H9 (cell line): ENCODE measurements around the gene PLCZ1. TPM values are rescaled to one million over a fixed set of nuclear protein-coding genes. Genes with fewer than 3 reads are reported as not detected.

Experiments
- DNase-seq: peaks from one replicate; pipeline ENCODE4 v3.0.0-alpha.2; 2017
- H2AFZ ChIP-seq: one replicate; pipeline ENCODE4 v1.6.1; 2013; ENCODE audit warnings: mild to moderate bottlenecking, low read length, control low read depth, moderate library complexity
- H2AK5ac ChIP-seq: 2 replicates; pipeline ENCODE4 v1.6.1; 2013; ENCODE audit warnings: low read length, control low read depth, mixed read lengths; ENCODE audit not compliant: insufficient read length
- H2BK120ac ChIP-seq: one replicate; pipeline ENCODE4 v1.6.1; 2013; ENCODE audit warnings: low read depth, mild to moderate bottlenecking, low read length, control low read depth, inconsistent platforms; ENCODE audit not compliant: poor library complexity, severe bottlenecking
- H2BK12ac ChIP-seq: 2 replicates; pipeline ENCODE4 v1.6.1; 2013; ENCODE audit warnings: low read length, control low read depth, mixed read lengths, low read depth; ENCODE audit not compliant: insufficient read length
- H2BK15ac ChIP-seq: 2 replicates; pipeline ENCODE4 v1.6.1; 2013; ENCODE audit warnings: low read depth, low read length, control low read depth
- H2BK20ac ChIP-seq: one replicate; pipeline ENCODE4 v1.6.1; 2013; ENCODE audit warnings: low read depth, mild to moderate bottlenecking, low read length, control low read depth, inconsistent platforms; ENCODE audit not compliant: poor library complexity, severe bottlenecking
- H2BK5ac ChIP-seq: 2 replicates; pipeline ENCODE4 v1.6.1; 2013; ENCODE audit warnings: low read length, control low read depth, mixed read lengths; ENCODE audit not compliant: insufficient read length
- H3K14ac ChIP-seq: 2 replicates; pipeline ENCODE4 v1.6.1; 2013; ENCODE audit warnings: low read length, control low read depth; ENCODE audit not compliant: insufficient read depth
- H3K18ac ChIP-seq: 2 replicates; pipeline ENCODE4 v1.6.1; 2013; ENCODE audit warnings: low read depth, mild to moderate bottlenecking, mixed read lengths, low read length, control low read depth; ENCODE audit not compliant: insufficient read length
- H3K23ac ChIP-seq: 2 replicates; pipeline ENCODE4 v1.6.1; 2013; ENCODE audit warnings: low read length, control low read depth, mixed read lengths, low read depth; ENCODE audit not compliant: insufficient read length
- H3K23me2 ChIP-seq: 2 replicates; pipeline ENCODE4 v1.6.1; 2013; ENCODE audit warnings: low read depth, mild to moderate bottlenecking, mixed read lengths, low read length, control low read depth; ENCODE audit not compliant: insufficient read length, poor library complexity, severe bottlenecking
- H3K27ac ChIP-seq: 2 replicates; pipeline ENCODE4 v1.5.1; 2013; ENCODE audit warnings: low read length, control low read depth, mixed read lengths, low read depth; ENCODE audit not compliant: insufficient read length
- H3K27me3 ChIP-seq: 2 replicates; pipeline ENCODE4 v1.6.1; 2013; ENCODE audit warnings: low read length, control low read depth, inconsistent platforms; ENCODE audit not compliant: insufficient read depth
- H3K4ac ChIP-seq: 2 replicates; pipeline ENCODE4 v1.6.1; 2013; ENCODE audit warnings: low read depth, mild to moderate bottlenecking, control low read depth, inconsistent platforms, low read length, moderate library complexity
- H3K4me1 ChIP-seq: 2 replicates; pipeline ENCODE4 v1.6.1; 2013; ENCODE audit warnings: low read length, control low read depth, inconsistent platforms; ENCODE audit not compliant: insufficient read depth
- H3K4me2 ChIP-seq: 2 replicates; pipeline ENCODE4 v1.6.1; 2013; ENCODE audit warnings: low read length, control low read depth, mixed read lengths; ENCODE audit not compliant: insufficient read length, insufficient read depth
- H3K56ac ChIP-seq: 2 replicates; pipeline ENCODE4 v1.6.1; 2013; ENCODE audit warnings: low read depth, mild to moderate bottlenecking, mixed read lengths, low read length, control low read depth; ENCODE audit not compliant: insufficient read length
- H3K79me1 ChIP-seq: 2 replicates; pipeline ENCODE4 v1.6.1; 2013; ENCODE audit warnings: low read depth, mild to moderate bottlenecking, moderate library complexity, low read length, control low read depth, inconsistent platforms; ENCODE audit not compliant: insufficient read depth, poor library complexity, severe bottlenecking
- H3K79me2 ChIP-seq: 2 replicates; pipeline ENCODE4 v1.6.1; 2013; ENCODE audit warnings: low read length, control low read depth, inconsistent platforms; ENCODE audit not compliant: insufficient read depth
- H3K9ac ChIP-seq: 2 replicates; pipeline ENCODE4 v1.6.1; 2013; ENCODE audit warnings: low read length, control low read depth, mixed read lengths; ENCODE audit not compliant: insufficient read length; ENCODE audit errors: extremely low read depth
- H3K9me3 ChIP-seq: one replicate; pipeline ENCODE4 v1.6.1; 2013; ENCODE audit warnings: low read depth, low read length, inconsistent platforms; ENCODE audit not compliant: control insufficient read depth
- H3T11ph ChIP-seq: one replicate; pipeline ENCODE4 v1.6.1; 2013; ENCODE audit warnings: mild to moderate bottlenecking, low read length, control low read depth, inconsistent platforms
- H4K20me1 ChIP-seq: one replicate; pipeline ENCODE4 v1.6.1; 2013; ENCODE audit not compliant: control insufficient read depth, insufficient read length, insufficient read depth
- H4K5ac ChIP-seq: 2 replicates; pipeline ENCODE4 v1.6.1; 2013; ENCODE audit warnings: low read depth, mild to moderate bottlenecking, mixed read lengths, low read length, control low read depth; ENCODE audit not compliant: insufficient read length
- H4K8ac ChIP-seq: replicated peaks from 2 replicates; pipeline ENCODE4 v1.6.1; 2013; ENCODE audit warnings: low read length, control low read depth, mixed read lengths, low read depth; ENCODE audit not compliant: insufficient read length
- H4K91ac ChIP-seq: 2 replicates; pipeline ENCODE4 v1.6.1; 2013; ENCODE audit warnings: low read depth, mild to moderate bottlenecking, moderate library complexity, mixed read lengths, low read length, control low read depth; ENCODE audit not compliant: insufficient read length
- H3K27ac Mint-ChIP-seq, 3 experiments: 2 replicates in 2 of 3; 3 replicates in 1 of 3; pipeline ENCODE4 v1.8.0; 2020 to 2021; ENCODE audit warnings: mixed read lengths in 3 of 3, mild to moderate bottlenecking in 1 of 3, moderate library complexity in 1 of 3
- H3K27me3 Mint-ChIP-seq: 2 replicates; pipeline ENCODE4 v1.8.0; 2021; ENCODE audit warnings: low read depth, mild to moderate bottlenecking, moderate library complexity, mixed read lengths
- H3K36me3 Mint-ChIP-seq, 3 experiments: 2 replicates in 2 of 3; 3 replicates in 1 of 3; pipeline ENCODE4 v1.8.0; 2020 to 2021; ENCODE audit warnings: low read depth in 3 of 3, mixed read lengths in 3 of 3; ENCODE audit not compliant: insufficient read depth in 1 of 3
- H3K4me1 Mint-ChIP-seq, 2 experiments: 2 replicates each; pipeline ENCODE4 v1.8.0; 2020; ENCODE audit warnings: mixed read lengths in 2 of 2
- H3K4me3 Mint-ChIP-seq, 2 experiments: 2 replicates in 1 of 2; 3 replicates in 1 of 2; pipeline ENCODE4 v1.8.0; 2020 to 2021; ENCODE audit warnings: mild to moderate bottlenecking in 2 of 2, mixed read lengths in 2 of 2, moderate library complexity in 1 of 2
- H3K9me3 Mint-ChIP-seq, 2 experiments: 2 replicates in 1 of 2; 3 replicates in 1 of 2; pipeline ENCODE4 v1.8.0; 2020; ENCODE audit warnings: mild to moderate bottlenecking in 2 of 2, mixed read lengths in 2 of 2, moderate library complexity in 1 of 2
- WGBS: extraction: QIAGEN DNeasy Blood & Tissue Kit; methylation state at CpG from one replicate; pipeline ENCODE4 v1.1.7; 2013; ENCODE audit warnings: missing lambda C conversion rate, low lambda C conversion rate, mixed read lengths; ENCODE audit not compliant: insufficient read length; ENCODE audit errors: extremely low coverage; 5-methylcytosine and 5-hydroxymethylcytosine counted together
- total RNA-seq: library from RNA; stranded (reverse); gene quantifications from 2 replicates; pipeline ENCODE4 v1.2.1, GENCODE V29; 2021
- TF ChIP-seq, protein P1 (sequence below): fragments of 200-600 bp; sonication (generic); conservative IDR thresholded peaks from 3 replicates; pipeline ENCODE4 v1.8.0; 2021; ENCODE audit warnings: antibody characterized with exemption, mild to moderate bottlenecking

PLCZ1 gene
- total RNA-seq, 1 experiment from 2014 or later: not detected

DNA sequence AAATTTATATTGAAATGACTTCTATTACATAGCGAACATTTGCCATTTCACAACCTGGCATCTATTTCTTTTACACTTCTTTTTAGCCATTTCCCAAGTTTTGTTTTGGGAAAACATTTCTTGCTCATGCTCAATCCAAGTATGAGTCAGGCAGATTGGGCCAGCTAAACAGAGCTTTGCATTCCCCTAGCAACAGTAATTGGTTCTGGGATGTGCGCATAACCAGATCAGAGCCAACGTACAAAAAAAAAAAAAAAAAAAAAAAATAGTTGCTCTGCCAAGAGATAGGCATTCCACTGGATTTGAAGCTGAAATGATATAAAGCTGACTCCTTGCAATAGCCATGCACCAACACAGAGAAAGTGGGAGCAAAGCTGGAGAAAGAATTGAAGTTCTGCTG lies 37.5 kb downstream of the PLCZ1 start:
- TF ChIP-seq, protein P1, sequence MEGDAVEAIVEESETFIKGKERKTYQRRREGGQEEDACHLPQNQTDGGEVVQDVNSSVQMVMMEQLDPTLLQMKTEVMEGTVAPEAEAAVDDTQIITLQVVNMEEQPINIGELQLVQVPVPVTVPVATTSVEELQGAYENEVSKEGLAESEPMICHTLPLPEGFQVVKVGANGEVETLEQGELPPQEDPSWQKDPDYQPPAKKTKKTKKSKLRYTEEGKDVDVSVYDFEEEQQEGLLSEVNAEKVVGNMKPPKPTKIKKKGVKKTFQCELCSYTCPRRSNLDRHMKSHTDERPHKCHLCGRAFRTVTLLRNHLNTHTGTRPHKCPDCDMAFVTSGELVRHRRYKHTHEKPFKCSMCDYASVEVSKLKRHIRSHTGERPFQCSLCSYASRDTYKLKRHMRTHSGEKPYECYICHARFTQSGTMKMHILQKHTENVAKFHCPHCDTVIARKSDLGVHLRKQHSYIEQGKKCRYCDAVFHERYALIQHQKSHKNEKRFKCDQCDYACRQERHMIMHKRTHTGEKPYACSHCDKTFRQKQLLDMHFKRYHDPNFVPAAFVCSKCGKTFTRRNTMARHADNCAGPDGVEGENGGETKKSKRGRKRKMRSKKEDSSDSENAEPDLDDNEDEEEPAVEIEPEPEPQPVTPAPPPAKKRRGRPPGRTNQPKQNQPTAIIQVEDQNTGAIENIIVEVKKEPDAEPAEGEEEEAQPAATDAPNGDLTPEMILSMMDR: no peak
- H3K9me3 Mint-ChIP-seq: no peaks in the 10 kb centered on the region
- H3K4me2 ChIP-seq: no peak overlapping the region
- no peak overlapping the region for H3K27ac Mint-ChIP-seq
- H3K36me3 Mint-ChIP-seq: no peaks in the 10 kb centered on the region
- no peak overlapping the region for H2BK12ac ChIP-seq
- H4K5ac ChIP-seq: no peak overlapping the region
- H3K79me2 ChIP-seq: no peaks in the 10 kb centered on the region
- H4K8ac ChIP-seq: no peak overlapping the region
- H2BK120ac ChIP-seq: no peak overlapping the region
- H3K27ac ChIP-seq: no peak overlapping the region
- no peak for DNase-seq
- H2BK20ac ChIP-seq: no peak overlapping the region
- no peak overlapping the region for H3K23ac ChIP-seq
- no peaks in the 10 kb centered on the region for H3K79me1 ChIP-seq
- no peaks in the 10 kb centered on the region for H4K20me1 ChIP-seq
- H2BK5ac ChIP-seq: no peak overlapping the region
- no peaks in the 10 kb centered on the region for H3K4me1 ChIP-seq
- H2BK15ac ChIP-seq: no peak overlapping the region
- H2AFZ ChIP-seq: no peak overlapping the region
- no peak overlapping the region for H4K91ac ChIP-seq
- H3K4ac ChIP-seq: no peak overlapping the region
- H3K18ac ChIP-seq: no peak overlapping the region
- H3K4me3 Mint-ChIP-seq: no peak overlapping the region
- H3K9me3 ChIP-seq: no peaks in the 10 kb centered on the region
- H3K27me3 ChIP-seq: no peaks in the 10 kb centered on the region
- no peak overlapping the region for H3K56ac ChIP-seq
- no peak overlapping the region for H3K9ac ChIP-seq
- H3K27me3 Mint-ChIP-seq: no peaks in the 10 kb centered on the region
- no peak overlapping the region for H2AK5ac ChIP-seq
- no peak overlapping the region for H3T11ph ChIP-seq
- WGBS: no CpG with 5 or more reads among the region's 3 CpGs
- no peaks in the 10 kb centered on the region for H3K23me2 ChIP-seq
- no peak overlapping the region for H3K14ac ChIP-seq
- H3K4me1 Mint-ChIP-seq: peaks cover 4% of the 10 kb centered on the region in 2 experiments
